B cell (primary cell): ENCODE results near the gene ERVW-1. TPM values are rescaled to one million over a fixed set of nuclear protein-coding genes. Genes with fewer than 3 reads are reported as not detected.
"Not testable (repeated sequence)": the region's sequence is repeated elsewhere in the genome, so short reads cannot be mapped to it uniquely, and the experiment has no call there.

Experiments
- ATAC-seq: fragments of 200-7000 bp; cut with Tn5 transposase; one replicate; pipeline ENCODE4 v1.10.0; 2021; ENCODE audit warnings: low read depth, mild to moderate bottlenecking, moderate number of reproducible peaks, moderate library complexity
- CTCF ChIA-PET: fragments of 350-600 bp; sonication (Branson Sonifier 250); formaldehyde crosslinking; loops from one replicate; lab custom pipeline; 2021; ENCODE audit warnings: antibody characterized with exemption, inconsistent platforms; lab: Charles Lee
- POLR2A ChIA-PET: fragments of 350-600 bp; sonication (Branson Sonifier 250); formaldehyde crosslinking; loops from one replicate; lab custom pipeline; 2021; ENCODE audit warnings: antibody characterized with exemption; lab: Charles Lee
- DNase-seq: peaks from one replicate; pipeline ENCODE4 v3.0.0; 2013
- H2AFZ ChIP-seq: 2 replicates; pipeline ENCODE4 v1.6.1; 2012; ENCODE audit warnings: mild to moderate bottlenecking, low read depth, low read length; ENCODE audit not compliant: insufficient read depth, poor library complexity, severe bottlenecking
- H3K27ac ChIP-seq, 2 donors: 1 replicate in 1 of 2; 2 replicates in 1 of 2; pipeline ENCODE4 v1.5.1; 2012 to 2013; ENCODE audit warnings: low read length in 2 of 2, mild to moderate bottlenecking in 2 of 2, moderate library complexity in 1 of 2
- H3K27me3 ChIP-seq, 4 experiments: fragments of 200-600 bp in 1 of 4; sonication (generic) in 1 of 4; replicated peaks in 1 of 4; 1 replicate in 2 of 4; 2 replicates in 2 of 4; pipeline versions ENCODE4 v1.6.1 to v1.7.0; 2013 to 2016; ENCODE audit warnings: low read length in 3 of 4, mild to moderate bottlenecking in 2 of 4, mixed read lengths in 1 of 4, moderate library complexity in 1 of 4; ENCODE audit not compliant: insufficient read depth in 4 of 4, control insufficient read depth in 3 of 4; ENCODE audit errors: control extremely low read depth in 1 of 4
- H3K36me3 ChIP-seq, 2 experiments: replicated peaks in 1 of 2; 1 replicate in 1 of 2; 2 replicates in 1 of 2; pipeline versions ENCODE4 v1.6.1 to v1.7.1; 2013; ENCODE audit warnings: low read length in 1 of 2; ENCODE audit not compliant: insufficient read depth in 2 of 2, control insufficient read depth in 1 of 2; ENCODE audit errors: control extremely low read depth in 1 of 2, extremely low read depth in 1 of 2
- H3K4me1 ChIP-seq, 2 donors: fragments of 200-600 bp in 1 of 2; sonication (generic) in 1 of 2; 1 replicate in 1 of 2; 2 replicates in 1 of 2; pipeline versions ENCODE4 v1.5.1 to v1.6.1; 2013 to 2017; ENCODE audit warnings: low read length in 2 of 2; ENCODE audit not compliant: control insufficient read depth in 2 of 2, insufficient read depth in 2 of 2
- H3K4me2 ChIP-seq: replicated peaks from 2 replicates; pipeline ENCODE3; 2012; ENCODE audit warnings: mild to moderate bottlenecking, low read depth, low read length; ENCODE audit not compliant: poor library complexity, severe bottlenecking
- H3K4me3 ChIP-seq, 5 experiments: fragments of 200-600 bp in 1 of 5; sonication (generic) in 1 of 5; 1 replicate in 3 of 5; 2 replicates in 2 of 5; pipeline versions ENCODE4 v1.5.1 to v1.7.0; 2011 to 2016; ENCODE audit warnings: low read length in 4 of 5, mild to moderate bottlenecking in 4 of 5, low read depth in 2 of 5, control low read depth in 1 of 5, moderate library complexity in 1 of 5; ENCODE audit not compliant: insufficient read depth in 1 of 5; ENCODE audit errors: control extremely low read depth in 1 of 5, extremely low read depth in 1 of 5
- H3K79me2 ChIP-seq: fragments of 200-600 bp; sonication (generic); one replicate; pipeline ENCODE4 v1.6.0; 2016; ENCODE audit warnings: low read length; ENCODE audit not compliant: control insufficient read depth, insufficient read depth
- H3K9ac ChIP-seq: fragments of 200-600 bp; sonication (generic); 2 replicates; pipeline ENCODE4 v1.6.1; 2017; ENCODE audit warnings: mild to moderate bottlenecking, low read length, moderate library complexity
- H3K9me3 ChIP-seq, 3 donors: one replicate each; pipeline versions ENCODE4 v1.6.1 to v1.7.1; 2013; ENCODE audit warnings: low read length in 2 of 3; ENCODE audit not compliant: control insufficient read depth in 2 of 3, insufficient read depth in 1 of 3; ENCODE audit errors: control extremely low read depth in 1 of 3
- H4K20me1 ChIP-seq: 2 replicates; pipeline ENCODE4 v1.6.0; 2012; ENCODE audit warnings: mild to moderate bottlenecking, low read length; ENCODE audit not compliant: insufficient read depth, control insufficient read depth, poor library complexity, severe bottlenecking
- H3K27ac Mint-ChIP-seq: one replicate; pipeline ENCODE4 v1.8.0; 2021; ENCODE audit warnings: mixed read lengths
- H3K27me3 Mint-ChIP-seq: one replicate; pipeline ENCODE4 v1.8.0; 2021; ENCODE audit warnings: mixed read lengths
- H3K4me1 Mint-ChIP-seq: one replicate; pipeline ENCODE4 v1.8.0; 2021; ENCODE audit warnings: mixed read lengths
- H3K4me3 Mint-ChIP-seq: one replicate; pipeline ENCODE4 v1.8.0; 2021; ENCODE audit warnings: mixed read lengths
- H3K9me3 Mint-ChIP-seq: one replicate; pipeline ENCODE4 v1.8.0; 2022; ENCODE audit warnings: mixed read lengths; ENCODE audit not compliant: insufficient read depth
- CTCF ChIP-seq: fragments of 200-600 bp; IDR thresholded peaks from one replicate; pipeline ENCODE4 v1.8.0; 2022; ENCODE audit warnings: antibody characterized with exemption, mild to moderate bottlenecking
- EZH2 ChIP-seq: IDR thresholded peaks from 2 replicates; pipeline ENCODE4 v1.6.1; 2012; ENCODE audit warnings: borderline replicate concordance, low read depth, mild to moderate bottlenecking, moderate library complexity, low read length; ENCODE audit not compliant: insufficient read depth, poor library complexity, severe bottlenecking
- WGBS: methylation state at CpG from one replicate; pipeline ENCODE4 v1.1.5; 2013; ENCODE audit warnings: missing lambda C conversion rate; ENCODE audit not compliant: insufficient coverage; 5-methylcytosine and 5-hydroxymethylcytosine counted together
- intact Hi-C: fragments of 100-400 bp; cut with micrococcal nuclease; formaldehyde crosslinking; loops from one replicate; pipeline ENCODE4 v1.10.0; 2022
- polyA plus RNA-seq: library from polyadenylated mRNA; depleted of rRNA; stranded (reverse); fragments of >200 nt; gene quantifications from 2 replicates; pipeline ENCODE4 v1.2.3, GENCODE V29; 2012
- total RNA-seq, 2 donors: library from RNA; stranded (reverse); fragments of 120-200 nt in 1 of 2; gene quantifications; 1 replicate in 1 of 2; 2 replicates in 1 of 2; pipeline versions ENCODE4 v1.2.3 to v1.2.4, GENCODE V29; 2013 to 2022

Gene ERVW-1
- total and polyA plus RNA-seq, 2 donors (not counting 1 experiment from before 2014, with no cell fraction given) = not detected

- intact Hi-C loops = no loop called here
- no peaks in the 10 kb centered on the region for H3K79me2 ChIP-seq
- 92% methylated on average over 7 of the region's 9 CpGs for WGBS
- no peak for DNase-seq
- Mint-ChIP-seq H3K27ac (no peak overlapping the region), H3K27me3 (no peaks in the 10 kb centered on the region), H3K4me3 (no peak overlapping the region), H3K4me1 (no peaks in the 10 kb centered on the region), H3K9me3 (no peaks in the 10 kb centered on the region)
- H3K9ac ChIP-seq = no peak overlapping the region
- H3K9me3 ChIP-seq = no peaks in the 10 kb centered on the region
- H3K27ac ChIP-seq = no peak overlapping the region
- H2AFZ ChIP-seq = no peak overlapping the region
- no peak for ATAC-seq
- CTCF ChIA-PET = no interaction called here
- POLR2A ChIA-PET = no interaction called here
- H3K4me1 ChIP-seq = no peaks in the 10 kb centered on the region
- H3K4me2 ChIP-seq = no peak overlapping the region
- no peaks in the 10 kb centered on the region for H4K20me1 ChIP-seq
- TF ChIP-seq EZH2 (no peak), CTCF (no peak)
- no peaks in the 10 kb centered on the region for H3K27me3 ChIP-seq
- no peaks in the 10 kb centered on the region for H3K36me3 ChIP-seq
- H3K4me3 ChIP-seq = no peak overlapping the region
These were observed 349 bp upstream of the ERVW-1 start for GRCh38 chr7:92478095-92478494.

- H4K20me1 ChIP-seq, H3K36me3 ChIP-seq, POLR2A ChIA-PET, H3K4me3 ChIP-seq, CTCF ChIA-PET, H3K79me2 ChIP-seq, H3K4me3 Mint-ChIP-seq, DNase-seq, intact Hi-C loops, H3K27me3 ChIP-seq, H3K4me1 ChIP-seq, H3K4me2 ChIP-seq, H3K9me3 Mint-ChIP-seq, H3K27ac ChIP-seq, H3K27ac Mint-ChIP-seq, H2AFZ ChIP-seq, H3K9me3 ChIP-seq, H3K27me3 Mint-ChIP-seq, ATAC-seq, H3K9ac ChIP-seq, H3K4me1 Mint-ChIP-seq: not testable (repeated sequence)
- 100% methylated on average over 4 of the region's 11 CpGs for WGBS
These were observed 1.7 kb downstream of the ERVW-1 start for GRCh38 chr7:92475851-92476590.

GRCh38 chr7:92475261-92475770, 2.4 kb downstream of the ERVW-1 start:
- H3K4me1 Mint-ChIP-seq, H3K9me3 Mint-ChIP-seq, POLR2A ChIA-PET, H3K27ac ChIP-seq, H3K36me3 ChIP-seq, H3K4me1 ChIP-seq, intact Hi-C loops, H3K27ac Mint-ChIP-seq, H4K20me1 ChIP-seq, H3K9me3 ChIP-seq, DNase-seq, ATAC-seq, CTCF ChIA-PET, H2AFZ ChIP-seq, H3K27me3 ChIP-seq, H3K27me3 Mint-ChIP-seq, H3K9ac ChIP-seq, H3K79me2 ChIP-seq, H3K4me3 ChIP-seq, H3K4me2 ChIP-seq, H3K4me3 Mint-ChIP-seq: not testable (repeated sequence)
- 96% methylated on average over 11 of the region's 12 CpGs for WGBS
